B cell (primary cell): ENCODE results near the gene TRAPPC11.

Experiments
- EZH2 ChIP-seq: IDR thresholded peaks from 2 replicates; pipeline ENCODE4 v1.6.1; 2012; ENCODE audit warnings: borderline replicate concordance, low read depth, mild to moderate bottlenecking, moderate library complexity, low read length; ENCODE audit not compliant: insufficient read depth, poor library complexity, severe bottlenecking
- TF ChIP-seq, protein P1 (sequence below): fragments of 200-600 bp; IDR thresholded peaks from one replicate; pipeline ENCODE4 v1.8.0; 2022; ENCODE audit warnings: antibody characterized with exemption, mild to moderate bottlenecking

DNA sequence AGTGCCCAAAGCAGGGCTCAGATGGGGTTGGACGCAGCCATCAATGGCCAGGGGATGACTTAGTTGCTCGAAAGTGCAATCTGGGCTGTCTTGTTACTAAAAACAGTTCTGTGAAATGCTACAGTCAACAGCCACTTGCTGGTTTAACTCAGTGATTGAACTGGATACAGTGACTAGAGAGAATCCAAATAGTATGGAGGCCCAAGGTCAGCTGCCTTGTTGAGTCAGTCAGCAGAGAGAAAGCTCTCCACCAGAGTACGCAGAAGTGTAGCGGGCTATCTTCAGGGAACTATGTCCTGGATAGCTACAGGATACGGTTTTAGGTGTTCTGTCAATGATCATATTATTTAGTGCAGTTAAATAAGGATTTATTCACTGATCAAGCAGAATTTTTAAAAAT lies 68.4 kb downstream of the TRAPPC11 start:
- TF ChIP-seq EZH2: no peak
- TF ChIP-seq, protein P1, sequence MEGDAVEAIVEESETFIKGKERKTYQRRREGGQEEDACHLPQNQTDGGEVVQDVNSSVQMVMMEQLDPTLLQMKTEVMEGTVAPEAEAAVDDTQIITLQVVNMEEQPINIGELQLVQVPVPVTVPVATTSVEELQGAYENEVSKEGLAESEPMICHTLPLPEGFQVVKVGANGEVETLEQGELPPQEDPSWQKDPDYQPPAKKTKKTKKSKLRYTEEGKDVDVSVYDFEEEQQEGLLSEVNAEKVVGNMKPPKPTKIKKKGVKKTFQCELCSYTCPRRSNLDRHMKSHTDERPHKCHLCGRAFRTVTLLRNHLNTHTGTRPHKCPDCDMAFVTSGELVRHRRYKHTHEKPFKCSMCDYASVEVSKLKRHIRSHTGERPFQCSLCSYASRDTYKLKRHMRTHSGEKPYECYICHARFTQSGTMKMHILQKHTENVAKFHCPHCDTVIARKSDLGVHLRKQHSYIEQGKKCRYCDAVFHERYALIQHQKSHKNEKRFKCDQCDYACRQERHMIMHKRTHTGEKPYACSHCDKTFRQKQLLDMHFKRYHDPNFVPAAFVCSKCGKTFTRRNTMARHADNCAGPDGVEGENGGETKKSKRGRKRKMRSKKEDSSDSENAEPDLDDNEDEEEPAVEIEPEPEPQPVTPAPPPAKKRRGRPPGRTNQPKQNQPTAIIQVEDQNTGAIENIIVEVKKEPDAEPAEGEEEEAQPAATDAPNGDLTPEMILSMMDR: no peak
